Measurements from ENCODE around the gene SLCO6A1.

SLCO6A1 gene

DNA sequence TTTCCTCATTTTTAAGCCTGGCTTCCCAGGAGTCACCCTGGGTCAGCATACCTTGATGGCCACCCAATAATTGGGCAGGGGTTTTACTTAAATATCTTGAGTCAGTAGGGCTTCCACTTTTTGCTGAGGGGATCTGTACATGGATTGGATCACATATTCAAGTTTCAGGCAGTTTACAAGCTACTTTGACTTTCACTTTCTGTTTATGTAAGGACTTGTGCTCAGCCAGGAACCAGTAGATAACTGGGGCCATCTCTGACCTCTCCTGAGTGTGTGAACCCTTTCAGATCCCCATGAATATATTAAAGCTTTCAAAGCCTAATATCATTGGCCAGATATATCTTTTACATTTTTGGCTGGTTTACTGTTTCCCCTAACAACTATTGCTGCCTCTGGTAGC is 45.1 kb downstream of the SLCO6A1 start:
- no peak for DNase-seq

DNA sequence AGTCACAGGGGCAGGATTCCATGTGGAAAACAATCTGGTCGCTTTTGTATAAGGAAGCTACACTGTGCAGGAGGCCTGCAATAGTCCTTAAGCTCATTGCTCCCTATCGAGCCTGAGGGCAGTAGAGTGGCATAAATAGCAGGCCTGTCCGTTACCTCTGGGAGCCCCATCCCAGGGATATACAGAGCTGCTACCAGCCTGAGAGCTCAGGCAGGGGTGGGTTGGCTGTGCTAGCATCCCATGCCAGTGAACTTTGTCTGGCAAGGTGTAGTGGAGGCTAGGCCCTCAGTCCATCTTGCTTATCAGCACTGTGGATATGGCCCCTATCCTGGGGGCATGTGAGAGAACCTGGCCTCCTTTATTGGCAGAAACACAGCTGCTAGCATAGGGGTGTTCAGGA is 47.7 kb downstream of the SLCO6A1 start:
- no peak for DNase-seq

DNA sequence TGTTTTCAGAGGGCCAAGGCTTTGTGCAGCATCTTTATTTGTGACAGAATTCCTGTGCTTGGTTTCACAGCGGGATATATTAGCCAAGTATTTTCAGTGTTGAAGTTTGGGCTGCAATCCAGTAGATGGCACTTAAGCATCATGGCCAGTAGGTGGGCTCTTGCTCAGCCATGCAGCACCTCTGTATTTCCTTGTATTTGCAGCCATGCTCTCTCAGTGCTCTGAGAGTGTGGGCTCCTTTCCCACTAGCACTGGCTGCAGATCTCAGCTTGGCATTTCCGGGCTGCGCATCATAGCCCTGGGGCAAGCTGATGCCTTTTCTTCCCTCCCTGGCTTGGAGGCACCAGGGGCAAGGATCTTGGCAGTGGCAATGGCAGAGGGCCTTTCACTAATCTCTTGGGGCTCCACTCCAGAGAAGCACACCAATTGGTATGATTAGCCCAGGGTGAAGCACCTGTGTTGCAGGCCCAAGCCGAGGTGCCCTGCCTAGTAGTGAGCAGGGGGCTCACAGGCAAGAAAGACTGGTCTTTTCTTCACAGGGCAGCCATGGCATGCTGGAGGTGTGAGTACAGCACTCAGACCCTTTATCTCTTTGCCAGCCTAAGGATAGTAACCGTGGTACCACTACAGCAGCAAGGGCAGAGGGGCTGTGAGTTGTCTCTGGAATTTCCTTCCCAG is 48.3 kb downstream of the SLCO6A1 start:
- peak in 3 of 4 experiments; percentile 8 to 14 (median 10) for DNase-seq

DNA sequence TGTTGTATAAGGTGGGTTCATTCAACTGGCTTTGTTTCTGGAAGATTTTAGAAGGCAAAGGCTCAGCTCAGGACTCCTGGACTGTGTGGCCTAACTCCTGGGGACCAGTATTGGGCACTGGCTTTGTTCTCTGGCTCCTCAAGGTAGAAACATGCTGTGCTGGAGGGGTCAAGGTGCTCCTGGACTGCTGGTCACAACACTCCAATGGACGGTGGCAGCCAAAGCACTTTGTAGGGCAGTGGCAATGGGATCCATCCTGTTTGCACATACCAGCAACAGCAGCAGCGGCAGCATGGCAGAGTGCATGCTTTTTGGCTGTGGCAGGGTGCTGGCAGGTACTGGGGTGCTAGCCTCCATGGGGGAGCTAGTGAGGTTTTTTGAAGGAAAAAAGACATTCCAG is 65.3 kb downstream of the SLCO6A1 start:
- DNase-seq: no peak

DNA sequence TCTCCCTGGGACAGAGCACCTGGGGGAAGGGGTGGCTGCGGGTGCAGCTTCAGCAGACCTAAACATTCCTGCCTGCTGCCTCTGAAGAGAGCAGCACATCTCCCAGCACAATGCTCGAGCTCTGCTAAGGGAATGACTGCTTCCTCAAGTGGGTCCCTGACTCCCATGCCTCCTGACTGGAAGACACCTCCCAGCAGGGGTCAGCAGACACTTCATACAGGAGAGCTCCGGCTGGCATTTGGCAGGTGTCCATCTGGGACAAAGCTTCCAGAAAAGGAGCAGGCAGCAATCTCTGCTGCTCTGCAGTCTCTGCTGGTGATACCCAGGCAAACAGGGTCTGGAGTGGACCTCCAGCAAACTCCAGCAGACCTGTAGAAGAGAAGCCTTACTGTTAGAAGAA is 77.2 kb downstream of the SLCO6A1 start:
- no peak for DNase-seq

DNA sequence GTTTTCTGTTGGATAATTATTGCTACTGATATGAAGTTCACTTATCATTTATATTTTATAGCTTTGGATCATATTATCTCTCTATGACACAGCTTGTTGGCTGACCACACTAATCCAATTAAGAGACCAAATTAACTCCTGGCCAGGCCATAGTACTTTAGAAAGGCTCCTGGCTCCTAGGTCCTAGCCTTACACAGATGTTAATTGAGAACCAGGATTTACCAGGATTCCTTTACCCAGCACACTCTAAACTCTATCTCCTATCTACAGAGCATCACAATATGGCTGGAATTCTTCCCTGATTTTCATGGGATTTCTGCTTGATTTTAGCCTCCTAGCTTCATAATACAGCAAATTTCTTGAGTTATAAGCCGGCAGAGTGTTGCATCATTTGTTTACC is 80.3 kb downstream of the SLCO6A1 start:
- DNase-seq: no peak

DNA sequence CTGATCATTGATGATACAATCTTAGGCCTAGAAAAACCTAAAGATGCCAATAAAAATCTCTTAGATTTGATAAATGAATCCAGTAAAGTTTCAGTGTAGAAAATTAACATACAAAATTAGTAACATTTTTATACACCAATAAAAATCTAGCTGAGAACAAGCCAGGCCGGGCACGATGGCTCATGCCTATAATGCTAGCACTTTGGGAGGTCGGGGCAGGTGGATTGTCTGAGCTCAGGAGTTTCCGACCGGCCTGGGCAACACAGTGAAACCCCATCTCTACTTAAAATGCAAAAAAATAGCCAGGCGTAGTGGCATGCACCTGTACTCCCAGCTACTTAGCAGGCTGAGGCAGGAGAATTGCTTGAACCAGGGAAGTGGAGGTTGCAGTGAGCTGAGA is 84.4 kb downstream of the SLCO6A1 start:
- no peak for DNase-seq

DNA sequence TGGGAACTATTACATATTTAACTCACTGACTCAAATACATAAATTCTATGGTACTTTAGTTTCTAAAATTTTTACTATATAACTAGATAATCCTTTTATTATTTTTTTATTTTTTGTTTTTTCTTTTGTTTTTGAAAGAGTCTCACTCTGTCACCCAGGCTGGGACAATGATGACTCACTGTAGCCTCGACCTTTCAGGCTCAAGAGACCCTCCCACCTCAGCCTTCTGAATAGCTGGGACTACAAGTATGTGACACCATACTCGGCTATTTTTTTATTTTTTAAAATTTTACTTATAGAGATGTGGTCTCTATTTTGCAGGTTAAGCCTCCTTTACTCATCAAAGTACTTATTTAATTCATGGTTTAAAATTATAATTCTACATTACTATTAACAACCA is 110.6 kb downstream of the SLCO6A1 start:
- no peak for DNase-seq

DNA sequence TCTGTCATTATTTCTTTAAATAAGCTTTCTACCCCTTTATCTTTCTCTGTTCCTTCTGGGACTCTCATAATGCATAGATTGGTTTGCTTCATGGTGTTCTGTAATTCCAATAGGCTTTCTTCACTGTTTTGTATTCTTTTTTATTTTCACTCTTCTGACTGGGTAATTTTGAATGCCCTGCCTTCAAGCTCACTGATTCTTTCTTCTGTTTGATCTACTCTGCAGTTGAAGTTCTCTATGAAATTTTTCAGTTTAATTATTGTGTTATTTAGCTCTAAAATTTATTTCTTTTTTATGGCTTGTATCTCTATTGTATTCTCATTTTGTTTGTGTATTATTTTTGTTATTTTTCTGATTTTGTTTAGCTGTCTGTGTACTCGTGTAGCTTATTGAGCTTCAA is 113.4 kb downstream of the SLCO6A1 start:
- no peak for DNase-seq

DNA sequence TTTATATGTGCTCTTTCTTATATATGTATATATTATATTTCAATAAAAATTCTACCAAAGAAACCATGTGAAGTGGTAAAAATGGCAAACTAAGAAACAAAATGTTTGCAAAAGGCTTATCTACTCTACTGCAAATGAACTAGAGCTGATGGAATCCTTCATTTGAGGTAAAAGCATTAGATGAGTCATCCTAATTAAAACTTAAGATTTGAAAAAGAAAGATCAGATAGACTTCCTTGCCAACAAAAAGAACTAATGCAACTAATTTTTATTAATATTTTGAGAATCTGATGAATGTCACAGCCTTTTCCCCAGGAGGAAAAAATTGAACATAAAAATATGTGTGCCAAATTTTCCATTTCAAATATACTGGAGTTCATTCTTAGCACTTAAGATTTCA is 118.6 kb downstream of the SLCO6A1 start:
- DNase-seq: no peak

DNA sequence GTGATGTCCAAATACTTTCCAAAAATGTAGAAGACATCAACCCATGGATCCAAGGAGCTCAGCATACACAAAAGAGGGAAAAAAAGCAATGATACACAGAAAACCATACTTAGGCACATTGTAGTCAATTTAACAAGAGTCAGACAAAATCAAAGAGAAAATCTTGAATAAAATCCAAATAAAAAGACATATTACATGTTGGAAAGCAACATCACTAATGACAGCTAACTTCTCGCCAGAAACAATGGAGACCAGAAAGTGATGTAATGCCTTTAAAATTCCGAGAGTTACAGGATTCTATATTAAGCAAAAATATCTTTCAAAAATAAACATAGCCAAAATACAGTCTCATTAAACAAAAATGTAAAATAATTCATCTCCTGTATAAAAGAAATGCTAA is 122.9 kb downstream of the SLCO6A1 start:
- DNase-seq: no peak

DNA sequence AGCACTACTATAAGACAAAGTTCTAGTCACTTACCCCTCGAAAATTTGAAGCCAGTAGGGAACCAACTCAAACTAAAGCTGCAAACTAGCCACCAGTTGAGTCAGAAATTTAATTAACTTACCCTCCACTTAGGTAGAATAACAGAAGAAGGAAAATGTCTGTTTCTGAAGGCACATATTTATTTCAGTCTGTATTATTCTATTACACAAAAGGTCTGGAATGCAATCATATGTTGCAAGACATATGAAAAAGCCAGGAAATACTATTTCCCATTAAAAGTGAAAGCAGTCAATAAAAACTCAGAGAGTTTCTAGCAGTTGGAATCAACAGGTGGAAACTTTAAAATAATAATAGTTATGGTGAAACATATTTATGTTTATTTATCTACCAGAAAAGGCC is 123.5 kb downstream of the SLCO6A1 start:
- no peak for DNase-seq

DNA sequence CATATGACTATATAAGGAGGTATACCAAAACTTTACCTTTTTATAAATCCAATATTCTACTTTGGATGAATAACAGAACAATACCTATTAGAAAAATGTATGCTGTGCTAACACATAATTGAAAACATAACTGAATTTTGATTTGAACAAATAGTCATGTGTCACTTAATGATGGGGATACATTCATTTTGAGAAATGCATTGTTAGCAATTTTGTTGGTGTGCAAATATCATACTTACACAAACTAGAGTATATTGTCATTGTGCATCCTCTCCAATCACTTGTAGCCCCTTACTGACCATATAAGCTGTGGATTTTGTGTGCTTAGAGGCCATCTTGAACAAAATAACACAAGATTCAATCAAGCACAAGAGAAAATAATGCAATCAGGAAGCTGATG is 130.4 kb downstream of the SLCO6A1 start:
- no peak for DNase-seq

DNA sequence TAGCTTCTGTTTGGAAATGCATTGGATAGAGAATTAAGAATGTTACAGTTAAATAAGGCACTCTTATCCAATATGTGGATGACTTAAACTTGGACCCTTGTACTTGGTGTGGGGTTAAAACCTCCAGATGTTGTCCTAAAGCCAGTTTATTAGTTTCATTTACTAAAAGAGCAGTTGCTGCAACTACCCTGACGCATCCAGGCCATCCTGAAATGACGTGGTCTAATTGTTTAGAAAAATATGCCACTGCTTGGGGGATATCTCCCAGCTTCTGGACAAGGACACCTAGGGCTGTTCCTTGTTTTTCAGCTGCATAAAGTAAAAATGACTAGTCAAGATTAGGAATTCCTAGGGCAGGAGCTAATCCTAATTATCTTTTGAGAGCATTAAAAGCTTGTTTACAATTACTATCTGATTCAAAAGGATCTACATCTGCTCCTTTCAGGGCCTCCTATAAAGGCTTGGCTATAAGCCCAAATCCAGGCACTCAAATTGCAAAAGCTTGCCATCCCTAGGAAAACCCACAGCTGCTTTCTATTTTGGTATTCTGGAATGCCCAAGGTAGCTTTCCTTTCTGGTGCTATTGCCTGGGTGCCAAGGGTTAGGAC is 157.0 kb downstream of the SLCO6A1 start:
- no peak for DNase-seq

DNA sequence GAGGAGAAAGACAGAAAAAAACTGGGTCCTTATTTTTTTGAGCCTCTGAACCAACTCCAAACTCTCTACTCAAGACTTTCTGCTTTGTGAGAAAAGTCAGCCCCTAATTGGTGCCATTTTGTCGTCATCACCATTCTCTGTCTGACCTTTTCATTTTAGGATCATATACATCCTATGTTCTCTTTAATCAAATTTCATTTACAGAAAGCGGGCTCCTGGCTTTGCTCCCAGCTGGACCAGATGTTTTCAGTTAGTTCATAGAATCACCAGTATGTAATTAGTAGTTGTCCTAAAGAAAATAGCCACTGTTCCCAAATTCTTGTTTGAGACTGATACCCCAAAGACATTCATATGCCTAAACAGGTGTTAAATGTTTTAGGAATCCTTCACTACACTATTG is 174.1 kb downstream of the SLCO6A1 start:
- no peak for DNase-seq

Data from suppressor macrophage (primary cell).